Dendritic cell treated with granulocyte-macrophage colony-stimulating factor and Interleukin-4, amounts not matched to agents 40 ng/mL and 50 ng/mL, for 4 days (primary cell): ENCODE data around the gene CCZ1B.
"Not testable (repeated sequence)": the region's sequence is repeated elsewhere in the genome, so short reads cannot be mapped to it uniquely, and the experiment has no call there.

Source experiments
- H3K27ac Mint-ChIP-seq: one replicate; pipeline ENCODE4 v1.8.0; 2022; ENCODE audit warnings: mild to moderate bottlenecking, mixed read lengths
- H3K27me3 Mint-ChIP-seq: one replicate; pipeline ENCODE4 v1.8.0; 2022; ENCODE audit warnings: mild to moderate bottlenecking, mixed read lengths
- H3K36me3 Mint-ChIP-seq: one replicate; pipeline ENCODE4 v1.8.0; 2022; ENCODE audit warnings: low read depth, mixed read lengths
- H3K4me1 Mint-ChIP-seq: one replicate; pipeline ENCODE4 v1.8.0; 2022; ENCODE audit warnings: low read depth, mixed read lengths
- H3K4me3 Mint-ChIP-seq: one replicate; pipeline ENCODE4 v1.8.0; 2022; ENCODE audit warnings: mild to moderate bottlenecking, moderate library complexity, mixed read lengths
- H3K9me3 Mint-ChIP-seq: one replicate; pipeline ENCODE4 v1.8.0; 2022; ENCODE audit warnings: mixed read lengths
- intact Hi-C: fragments of 100-400 bp; cut with micrococcal nuclease; formaldehyde crosslinking; loops from one replicate; pipeline ENCODE4 v1.15.0; 2022

CCZ1B gene

GRCh38 chr7:6845971-6846449 lies 19.9 kb upstream of the CCZ1B start:
- H3K4me1 Mint-ChIP-seq, H3K4me3 Mint-ChIP-seq: not testable (repeated sequence)
- H3K27me3 Mint-ChIP-seq: peaks cover 20% of the 10 kb centered on the region

GRCh38 chr7:6843654-6844053 lies 17.6 kb upstream of the CCZ1B start:
- H3K4me1 Mint-ChIP-seq, H3K9me3 Mint-ChIP-seq, H3K4me3 Mint-ChIP-seq, intact Hi-C loops, H3K36me3 Mint-ChIP-seq, H3K27ac Mint-ChIP-seq: not testable (repeated sequence)
- peaks cover 21% of the 10 kb centered on the region for H3K27me3 Mint-ChIP-seq

More at GRCh38 chr7:6845971-6846449, 19.9 kb upstream of the CCZ1B start:
- H3K27ac Mint-ChIP-seq, H3K36me3 Mint-ChIP-seq, intact Hi-C loops, H3K9me3 Mint-ChIP-seq: not testable (repeated sequence)

- peaks cover 21% of the 10 kb centered on the region for H3K27me3 Mint-ChIP-seq
- H3K9me3 Mint-ChIP-seq, H3K27ac Mint-ChIP-seq, H3K4me1 Mint-ChIP-seq, H3K4me3 Mint-ChIP-seq, H3K36me3 Mint-ChIP-seq, intact Hi-C loops: not testable (repeated sequence)
Measured at GRCh38 chr7:6843092-6843491, 17.0 kb upstream of the CCZ1B start.

GRCh38 chr7:6842278-6842921 lies 16.3 kb upstream of the CCZ1B start:
- H3K27ac Mint-ChIP-seq, H3K36me3 Mint-ChIP-seq, H3K4me1 Mint-ChIP-seq, H3K4me3 Mint-ChIP-seq, intact Hi-C loops, H3K9me3 Mint-ChIP-seq: not testable (repeated sequence)
- H3K27me3 Mint-ChIP-seq: peaks cover 18% of the 10 kb centered on the region

GRCh38 chr7:6837081-6837480 lies 11.0 kb upstream of the CCZ1B start:
- H3K27me3 Mint-ChIP-seq: peaks cover 18% of the 10 kb centered on the region
- H3K4me3 Mint-ChIP-seq, H3K36me3 Mint-ChIP-seq, H3K4me1 Mint-ChIP-seq, intact Hi-C loops, H3K9me3 Mint-ChIP-seq, H3K27ac Mint-ChIP-seq: not testable (repeated sequence)

- H3K36me3 Mint-ChIP-seq, H3K9me3 Mint-ChIP-seq, H3K4me3 Mint-ChIP-seq, H3K27ac Mint-ChIP-seq, H3K4me1 Mint-ChIP-seq, intact Hi-C loops: not testable (repeated sequence)
- H3K27me3 Mint-ChIP-seq: peaks cover 26% of the 10 kb centered on the region
Measured at GRCh38 chr7:6835521-6835920, 9.4 kb upstream of the CCZ1B start.

- Mint-ChIP-seq H3K27me3 (peaks cover 37% of the 10 kb centered on the region), H3K27ac (no peak overlapping the region), H3K9me3 (no peaks in the 10 kb centered on the region), H3K4me1 (no peaks in the 10 kb centered on the region), H3K36me3 (no peaks in the 10 kb centered on the region), H3K4me3 (no peak overlapping the region)
- intact Hi-C loops: no loop called here
Measured at GRCh38 chr7:6833636-6834035, 7.6 kb upstream of the CCZ1B start.

- Mint-ChIP-seq H3K36me3 (peaks cover 3% of the 10 kb centered on the region), H3K27me3 (peaks cover 40% of the 10 kb centered on the region), H3K4me1 (no peaks in the 10 kb centered on the region), H3K9me3 (no peaks in the 10 kb centered on the region), H3K4me3 (no peak overlapping the region), H3K27ac (no peak overlapping the region)
- intact Hi-C loops: no loop called here
Measured at GRCh38 chr7:6831018-6831725, 5.1 kb upstream of the CCZ1B start.

- H3K27ac Mint-ChIP-seq, H3K4me1 Mint-ChIP-seq, intact Hi-C loops, H3K9me3 Mint-ChIP-seq, H3K4me3 Mint-ChIP-seq, H3K36me3 Mint-ChIP-seq: not testable (repeated sequence)
- H3K27me3 Mint-ChIP-seq: peaks cover 36% of the 10 kb centered on the region
Measured at GRCh38 chr7:6830026-6830425, 4.0 kb upstream of the CCZ1B start.

GRCh38 chr7:6829616-6830015 lies 3.5 kb upstream of the CCZ1B start:
- H3K4me3 Mint-ChIP-seq, intact Hi-C loops, H3K9me3 Mint-ChIP-seq, H3K27ac Mint-ChIP-seq, H3K4me1 Mint-ChIP-seq, H3K36me3 Mint-ChIP-seq: not testable (repeated sequence)
- H3K27me3 Mint-ChIP-seq: peaks cover 31% of the 10 kb centered on the region

GRCh38 chr7:6827180-6827579 lies 1.1 kb upstream of the CCZ1B start:
- H3K36me3 Mint-ChIP-seq, H3K4me1 Mint-ChIP-seq, H3K9me3 Mint-ChIP-seq, H3K4me3 Mint-ChIP-seq, intact Hi-C loops: not testable (repeated sequence)
- Mint-ChIP-seq H3K27me3 (peaks cover 29% of the 10 kb centered on the region), H3K27ac (peak overlapping the region; percentile 45)

- H3K9me3 Mint-ChIP-seq, intact Hi-C loops, H3K4me1 Mint-ChIP-seq: not testable (repeated sequence)
- H3K27me3 Mint-ChIP-seq: peaks cover 18% of the 10 kb centered on the region
- H3K27ac Mint-ChIP-seq: peak overlapping the region; percentile 96
- H3K4me3 Mint-ChIP-seq: peak overlapping the region; percentile 50
- peaks cover 15% of the 10 kb centered on the region for H3K36me3 Mint-ChIP-seq
Measured at GRCh38 chr7:6825236-6826125, 594 bp downstream of the CCZ1B start.

GRCh38 chr7:6821622-6822021 lies 4.5 kb downstream of the CCZ1B start:
- H3K9me3 Mint-ChIP-seq, H3K4me1 Mint-ChIP-seq, intact Hi-C loops, H3K27ac Mint-ChIP-seq, H3K4me3 Mint-ChIP-seq, H3K27me3 Mint-ChIP-seq: not testable (repeated sequence)
- peaks cover 36% of the 10 kb centered on the region for H3K36me3 Mint-ChIP-seq

GRCh38 chr7:6815470-6815869 lies 10.6 kb downstream of the CCZ1B start:
- H3K4me1 Mint-ChIP-seq, intact Hi-C loops, H3K4me3 Mint-ChIP-seq, H3K9me3 Mint-ChIP-seq, H3K27me3 Mint-ChIP-seq, H3K27ac Mint-ChIP-seq: not testable (repeated sequence)
- peaks cover 50% of the 10 kb centered on the region for H3K36me3 Mint-ChIP-seq
